ENCODE data around the gene TSPEAR. TPM values are rescaled to one million over a fixed set of nuclear protein-coding genes. Genes with fewer than 3 reads are reported as not detected.
A peak's percentile ranks its signal among the peaks of the same experiment; 100 is the strongest.
"Not testable (repeated sequence)": the region's sequence is repeated elsewhere in the genome, so short reads cannot be mapped to it uniquely, and the experiment has no call there.

TSPEAR gene
- total RNA-seq, 1 donor from 2014 or later, result 0.34 TPM

GRCh38 chr21:44670642-44671432 is 40.5 kb downstream of the TSPEAR start:
- no peaks in the 10 kb centered on the region for H3K4me1 Mint-ChIP-seq (ENCODE audit: unreplicated experiment)
- peaks cover 10% of the 10 kb centered on the region for H3K9me3 Mint-ChIP-seq
- H3K4me3 Mint-ChIP-seq, result no peak overlapping the region
- peak; percentile 48 for DNase-seq (ENCODE audit: extremely low spot score, unreplicated experiment)
- H3K27me3 Mint-ChIP-seq, result peaks cover 24% of the 10 kb centered on the region
- no peak overlapping the region for H3K27ac Mint-ChIP-seq
- no peaks in the 10 kb centered on the region for H3K36me3 Mint-ChIP-seq
- TF ChIP-seq CTCF (conservative IDR thresholded peaks at IDR 0.05), result no peak

GRCh38 chr21:44667612-44668011 is 43.8 kb downstream of the TSPEAR start:
- no peaks in the 10 kb centered on the region for H3K36me3 Mint-ChIP-seq
- H3K27me3 Mint-ChIP-seq, result peaks cover 4% of the 10 kb centered on the region
- no peak overlapping the region for H3K4me3 Mint-ChIP-seq
- no peak for DNase-seq (ENCODE audit: extremely low spot score, unreplicated experiment)
- peaks cover 4% of the 10 kb centered on the region for H3K9me3 Mint-ChIP-seq
- no peaks in the 10 kb centered on the region for H3K4me1 Mint-ChIP-seq (ENCODE audit: unreplicated experiment)
- H3K27ac Mint-ChIP-seq, result no peak overlapping the region
- TF ChIP-seq CTCF (conservative IDR thresholded peaks at IDR 0.05), result no peak

GRCh38 chr21:44666401-44667320 is 44.7 kb downstream of the TSPEAR start, which contains the start of gene KRTAP12-2:
Gene KRTAP12-2 (minus strand): TSS chr21:44666927. CDS start chr21:44666886, 41 bp downstream.
- no peaks in the 10 kb centered on the region for H3K4me1 Mint-ChIP-seq (ENCODE audit: unreplicated experiment)
- peaks cover 4% of the 10 kb centered on the region for H3K27me3 Mint-ChIP-seq
- H3K27ac Mint-ChIP-seq, result no peak within 1 kb of the TSS
- H3K4me3 Mint-ChIP-seq, result no peak within 1 kb of the TSS
- TF ChIP-seq CTCF (conservative IDR thresholded peaks at IDR 0.05), result no peak
- H3K36me3 Mint-ChIP-seq, result no peaks in the 10 kb centered on the region
- DNase-seq (ENCODE audit: extremely low spot score, unreplicated experiment), result no peak
- H3K9me3 Mint-ChIP-seq, result peaks cover 4% of the 10 kb centered on the region

GRCh38 chr21:44664691-44665090 is 46.7 kb downstream of the TSPEAR start:
- no peaks in the 10 kb centered on the region for H3K4me1 Mint-ChIP-seq (ENCODE audit: unreplicated experiment)
- TF ChIP-seq CTCF (conservative IDR thresholded peaks at IDR 0.05), result no peak
- H3K9me3 Mint-ChIP-seq, result peaks cover 4% of the 10 kb centered on the region
- H3K36me3 Mint-ChIP-seq, result no peaks in the 10 kb centered on the region
- no peak overlapping the region for H3K27ac Mint-ChIP-seq
- no peak overlapping the region for H3K4me3 Mint-ChIP-seq
- H3K27me3 Mint-ChIP-seq, result peaks cover 4% of the 10 kb centered on the region
- DNase-seq (ENCODE audit: extremely low spot score, unreplicated experiment), result peak; percentile 24

GRCh38 chr21:44661567-44661966 is 49.8 kb downstream of the TSPEAR start:
- not testable (repeated sequence) for H3K4me1 Mint-ChIP-seq (ENCODE audit: unreplicated experiment); H3K27me3 Mint-ChIP-seq; H3K27ac Mint-ChIP-seq; H3K9me3 Mint-ChIP-seq; H3K4me3 Mint-ChIP-seq; H3K36me3 Mint-ChIP-seq
- DNase-seq (ENCODE audit: extremely low spot score, unreplicated experiment), result peak; percentile 24

Measured in type B pancreatic cell (in vitro differentiated cells).